HG02973 (cell line): ENCODE measurements around the gene PDE11A.

Experiments
- ATAC-seq: cut with Tn5 transposase; IDR thresholded peaks from one replicate; pipeline ENCODE4 v1.9.1; 2021; ENCODE audit warnings: moderate library complexity; ENCODE audit not compliant: unreplicated experiment

The PDE11A gene

DNA sequence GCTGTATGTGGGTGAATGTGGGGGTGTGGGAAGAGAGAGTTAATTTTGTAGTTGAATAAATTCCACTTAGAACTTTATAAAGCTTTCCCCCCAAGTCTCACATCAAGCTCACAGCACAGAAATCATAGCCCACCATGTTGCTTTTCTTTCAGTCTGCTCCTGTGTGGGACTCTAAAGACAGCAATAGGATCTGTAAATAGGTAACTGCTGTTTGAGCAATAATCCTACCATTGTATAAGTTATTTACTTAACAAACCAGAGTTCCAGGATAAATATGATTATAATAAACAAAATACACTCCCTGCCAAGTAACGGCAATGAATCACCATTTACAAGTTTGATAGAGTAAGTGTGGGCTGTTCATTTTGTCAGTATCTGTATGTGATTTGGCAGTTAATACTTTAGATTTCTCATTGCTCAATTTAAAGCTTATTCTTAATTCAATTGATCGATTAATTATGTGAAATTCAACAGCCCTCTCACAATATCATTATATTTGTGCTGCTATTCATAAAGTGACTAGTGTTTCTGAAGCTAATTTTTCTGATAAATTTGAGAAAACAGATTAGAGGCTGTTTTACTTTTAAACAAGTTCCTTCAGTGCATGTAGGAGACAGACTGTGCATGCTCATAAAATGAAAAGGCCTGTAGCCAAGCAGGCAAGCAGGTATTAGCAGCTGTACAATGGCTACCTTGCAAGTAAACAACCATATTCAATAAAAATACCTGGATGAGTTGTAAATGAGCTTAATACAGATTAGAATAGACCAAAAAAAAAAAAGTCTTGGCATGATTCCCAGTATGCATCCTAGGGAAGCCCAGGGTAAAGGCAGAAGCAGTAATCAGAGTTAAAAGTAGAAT lies 142.7 kb downstream of the PDE11A start:
- ATAC-seq: no peak

DNA sequence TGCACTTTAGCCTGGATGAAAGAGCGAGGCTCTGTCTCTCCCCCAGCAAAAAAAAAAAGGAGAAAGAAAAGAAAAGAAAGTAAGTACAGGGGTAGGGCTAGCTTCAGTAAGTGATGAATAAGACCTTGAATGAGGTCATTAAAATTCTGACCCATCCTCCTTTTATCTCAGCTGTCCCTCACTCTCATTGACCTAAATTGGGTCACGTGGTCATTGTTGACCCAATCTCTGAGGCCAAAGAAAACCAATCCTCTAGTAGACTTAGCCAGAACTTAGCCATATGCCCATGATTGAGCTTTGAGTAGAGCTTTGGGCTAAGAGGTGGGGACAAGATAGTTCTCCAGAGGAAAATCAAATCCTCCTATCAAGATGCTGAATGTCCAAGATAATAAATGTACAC lies 149.3 kb downstream of the PDE11A start:
- ATAC-seq: no peak

GRCh38 chr2:177921726-177922125 lies 150.9 kb downstream of the PDE11A start:
- no peak for ATAC-seq

GRCh38 chr2:177917169-177917568 lies 155.4 kb downstream of the PDE11A start:
- ATAC-seq: no peak

GRCh38 chr2:177916342-177916741 lies 156.2 kb downstream of the PDE11A start:
- no peak for ATAC-seq

- no peak for ATAC-seq
Observed at GRCh38 chr2:177914247-177914646, 158.3 kb downstream of the PDE11A start.

DNA sequence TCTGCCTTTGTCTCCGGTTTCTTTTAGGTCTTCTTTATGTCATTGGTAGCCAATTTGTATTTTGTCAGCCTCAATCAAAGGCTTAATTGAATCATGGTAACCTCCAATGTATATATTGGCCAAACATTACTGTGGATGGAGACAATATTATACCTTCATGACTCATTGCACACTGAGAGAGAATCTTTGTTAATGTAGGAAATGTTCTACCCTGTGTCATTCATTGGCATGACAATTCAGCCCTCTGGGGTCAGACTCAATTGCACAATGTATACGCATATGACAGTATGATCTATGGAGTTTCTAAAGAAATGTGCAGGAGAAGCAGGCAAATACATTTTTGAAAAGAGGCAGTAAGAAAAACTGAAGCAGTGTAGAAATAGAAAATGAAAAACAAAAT lies 162.6 kb downstream of the PDE11A start:
- no peak for ATAC-seq

GRCh38 chr2:177908824-177909223 lies 163.8 kb downstream of the PDE11A start:
- ATAC-seq: no peak

DNA sequence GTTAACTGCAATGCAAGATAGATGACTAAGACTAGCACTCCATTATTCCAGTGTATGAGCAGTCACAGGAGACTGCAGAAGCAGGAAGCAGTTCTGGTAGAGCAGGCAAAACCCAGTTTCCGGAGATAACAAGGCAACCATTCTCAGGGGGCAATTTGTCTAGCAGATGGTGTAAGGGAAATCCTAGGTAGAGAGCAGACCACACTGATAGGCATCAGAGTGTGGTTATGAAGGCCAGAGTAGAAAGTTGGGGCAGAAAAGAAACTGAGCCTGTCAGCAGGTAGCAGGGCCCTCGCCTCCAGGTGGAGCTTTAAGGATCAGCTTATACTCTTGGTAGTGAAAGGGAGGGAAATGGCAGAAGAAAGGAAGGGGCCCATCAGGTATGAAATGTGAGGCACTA lies 164.4 kb downstream of the PDE11A start:
- ATAC-seq: no peak

DNA sequence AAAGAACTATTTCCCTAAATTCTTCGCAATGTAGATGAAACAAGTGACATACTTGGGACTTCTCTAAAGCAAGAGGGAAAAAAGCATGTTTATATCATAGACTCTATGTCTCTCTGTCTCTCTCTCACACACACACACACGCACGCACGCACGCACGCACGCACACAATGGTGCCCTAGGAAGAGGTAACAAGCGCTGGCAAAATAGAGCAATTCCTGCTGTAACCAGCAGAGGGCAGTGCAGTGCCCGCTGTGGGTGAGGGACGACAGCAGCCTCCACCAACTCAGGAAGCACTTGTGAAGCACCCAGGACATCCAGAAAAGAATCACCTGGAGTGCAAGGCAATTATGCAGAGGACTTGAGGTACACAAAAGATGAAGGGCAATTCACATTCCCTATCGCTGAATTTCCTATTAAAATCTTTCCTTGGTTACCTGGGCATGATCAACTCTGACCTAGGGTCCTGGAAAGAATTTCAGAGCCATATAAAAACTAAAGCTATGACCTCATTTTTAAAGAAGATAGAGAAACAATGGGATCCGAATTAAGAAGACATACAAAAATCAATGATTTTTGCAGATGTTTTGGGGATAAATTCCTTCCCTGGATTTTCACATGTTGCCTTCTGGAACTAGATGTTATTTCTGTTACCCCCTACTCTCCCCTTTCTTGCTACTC lies 166.4 kb downstream of the PDE11A start:
- ATAC-seq: peak; percentile 95

DNA sequence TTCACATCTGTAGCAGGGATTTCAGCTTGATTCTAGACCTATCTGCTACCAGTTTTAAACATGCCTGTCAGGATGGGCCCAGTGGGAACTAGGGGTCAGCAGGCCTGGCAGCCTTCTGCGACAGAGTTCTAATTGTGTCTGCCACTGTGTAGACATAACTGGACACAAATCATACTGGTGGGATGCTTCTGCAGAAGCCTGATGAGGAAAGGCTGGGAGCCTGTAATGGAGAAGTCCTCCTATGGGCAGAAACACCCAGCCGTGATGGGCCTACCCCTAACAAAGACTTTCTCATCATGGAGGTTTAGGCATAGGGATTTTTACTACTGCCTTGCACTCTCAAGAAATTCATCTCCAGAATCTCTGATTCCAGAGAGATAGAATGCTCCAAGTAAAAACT lies 166.9 kb downstream of the PDE11A start:
- ATAC-seq: no peak

DNA sequence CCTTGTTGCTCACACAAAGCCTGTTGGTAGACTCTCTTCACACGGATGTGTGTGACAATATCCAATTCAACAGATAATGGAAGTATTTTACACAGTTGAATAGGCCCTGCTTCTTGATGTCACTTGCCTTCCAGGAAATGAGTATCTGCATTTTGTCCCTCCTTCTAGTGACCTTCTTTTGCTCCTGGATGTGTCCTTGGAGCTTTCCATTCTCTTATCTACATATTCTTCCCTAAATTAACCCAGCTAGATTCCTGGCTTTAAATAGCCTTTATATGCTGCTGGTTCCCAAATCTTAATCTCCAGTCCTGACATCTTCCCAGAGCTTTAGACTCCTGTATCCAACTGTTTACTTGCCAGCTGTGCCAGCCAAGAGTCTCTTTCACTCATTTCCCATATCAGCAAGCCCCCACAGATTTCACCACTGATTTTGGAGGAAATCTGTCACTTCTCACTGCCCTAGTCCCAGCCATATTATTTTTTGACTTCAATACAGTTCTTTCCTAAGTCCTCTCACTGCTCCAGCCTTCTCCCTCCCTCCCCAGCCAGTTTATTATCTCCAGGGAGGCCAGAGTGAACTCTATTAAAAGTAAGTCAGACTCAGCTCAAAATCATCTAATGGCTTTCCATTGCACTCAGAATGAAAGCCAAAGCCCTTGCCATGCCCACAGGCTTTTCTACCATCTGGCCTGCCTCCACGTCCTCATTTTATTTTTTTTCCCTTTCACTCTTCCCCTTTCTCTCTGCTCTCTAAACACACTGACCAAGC lies 170.0 kb downstream of the PDE11A start:
- ATAC-seq: no peak

GRCh38 chr2:177900082-177900481 lies 172.5 kb downstream of the PDE11A start:
- no peak for ATAC-seq

GRCh38 chr2:177897278-177897677 lies 175.3 kb downstream of the PDE11A start:
- no peak for ATAC-seq

DNA sequence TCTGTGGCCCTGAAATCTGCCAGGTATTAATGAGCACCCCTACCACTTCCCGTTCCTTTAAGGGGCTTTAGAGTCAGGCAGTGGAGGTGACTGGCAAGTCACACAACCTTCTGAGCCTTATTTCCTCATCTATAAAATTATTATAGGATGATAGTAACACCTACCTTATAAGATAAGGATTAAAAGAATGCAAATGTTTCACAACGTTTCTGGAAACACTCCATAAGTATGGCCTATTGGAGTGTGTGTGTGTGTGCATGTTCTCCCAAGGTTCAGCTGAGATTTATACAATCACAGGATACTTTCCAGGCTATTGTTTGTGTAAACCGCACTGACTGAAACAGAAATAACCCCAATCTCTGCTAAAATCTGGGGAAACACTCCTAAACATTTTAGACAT lies 176.0 kb downstream of the PDE11A start:
- no peak for ATAC-seq

DNA sequence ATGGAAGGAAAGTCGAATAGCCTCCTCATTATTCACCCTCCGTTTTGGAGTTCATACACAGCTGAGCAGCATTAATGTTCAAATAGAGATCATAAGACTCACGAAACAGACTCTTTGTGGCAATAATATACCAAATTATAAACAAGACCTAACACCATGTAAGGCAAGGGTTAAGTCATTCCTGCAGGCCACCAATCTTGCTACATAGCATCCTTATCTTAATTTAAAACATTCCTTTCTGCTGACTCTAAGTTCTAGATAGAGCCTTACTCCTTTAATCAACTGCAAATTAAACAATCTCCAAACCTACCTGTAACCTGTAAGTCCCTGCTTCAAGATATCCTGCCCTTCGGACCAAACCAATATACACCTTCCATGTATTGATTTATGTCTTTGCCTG lies 178.0 kb downstream of the PDE11A start:
- ATAC-seq: no peak

DNA sequence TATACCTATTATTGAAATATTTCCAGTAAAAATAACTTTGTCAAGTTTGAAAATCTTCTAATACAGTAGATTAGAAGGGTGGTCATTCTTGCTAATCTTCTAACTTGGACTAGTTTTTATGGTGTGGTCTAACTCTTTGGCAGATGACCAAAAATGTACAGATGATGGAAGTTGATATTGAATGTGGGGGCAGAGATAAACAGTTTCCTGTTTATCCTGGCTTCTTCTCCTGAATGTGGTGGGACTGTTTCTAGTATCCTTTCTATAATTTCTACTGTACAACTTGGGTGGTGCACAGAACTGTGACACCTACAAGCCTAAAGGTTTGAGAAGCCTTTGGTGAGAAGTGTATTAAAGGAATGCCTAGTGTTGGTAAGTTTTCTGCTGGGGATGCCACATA lies 178.7 kb downstream of the PDE11A start:
- ATAC-seq: no peak

GRCh38 chr2:177891533-177891932 lies 181.0 kb downstream of the PDE11A start:
- no peak for ATAC-seq

DNA sequence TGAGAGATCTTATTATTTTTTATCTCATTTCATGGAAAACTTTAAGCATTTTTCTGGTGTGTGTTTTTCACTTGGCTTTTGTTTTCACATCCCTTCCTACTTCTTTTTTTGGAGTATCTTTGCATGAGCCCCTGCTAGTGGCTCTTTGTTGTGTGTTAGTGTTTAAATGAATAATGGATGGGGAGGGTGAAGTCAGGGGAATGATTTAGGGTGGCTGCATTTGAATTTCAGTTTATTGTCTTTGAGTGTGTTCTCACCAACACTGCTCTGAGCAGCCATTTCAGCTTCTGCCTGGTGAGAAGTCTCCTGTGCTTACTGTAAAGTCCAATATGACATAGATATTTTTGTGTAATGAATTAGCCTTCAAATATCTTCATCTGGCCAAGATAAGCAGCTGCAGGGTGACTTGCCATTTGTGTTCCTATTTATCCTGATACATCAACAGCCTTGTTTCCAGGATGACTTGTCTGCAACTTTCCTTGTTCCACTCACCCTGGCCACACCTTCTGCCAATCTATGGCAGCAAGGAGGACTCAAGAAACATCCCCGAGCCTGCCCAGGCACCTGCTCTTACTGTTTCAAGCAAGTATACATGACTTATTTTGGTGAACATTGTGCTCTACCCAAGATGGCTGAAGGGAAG lies 182.6 kb downstream of the PDE11A start:
- no peak for ATAC-seq

GRCh38 chr2:177888581-177888980 lies 184.0 kb downstream of the PDE11A start:
- ATAC-seq: no peak

GRCh38 chr2:177887722-177888121 lies 184.9 kb downstream of the PDE11A start:
- no peak for ATAC-seq
